ENCODE results near the gene G6PC1.
"Not testable (repeated sequence)": the region's sequence is repeated elsewhere in the genome, so short reads cannot be mapped to it uniquely, and the experiment has no call there.

G6PC1 gene

DNA sequence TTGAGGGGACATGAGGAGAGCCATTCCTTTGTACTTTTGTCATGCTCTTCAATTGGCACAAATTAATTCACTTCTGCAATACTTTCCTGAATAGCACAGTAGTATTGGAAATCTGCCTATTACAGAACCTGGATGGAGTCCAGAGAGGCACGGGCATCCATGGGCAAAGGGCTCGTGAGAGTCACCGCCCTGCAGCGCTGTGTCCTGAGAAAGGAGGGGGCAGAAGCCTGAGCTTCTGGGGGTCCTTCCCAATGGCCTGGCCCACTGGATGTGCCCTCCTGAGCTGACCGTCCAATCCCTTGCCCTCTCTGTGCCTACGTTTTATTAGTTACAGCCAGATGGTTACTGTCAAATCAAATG is 3.5 kb downstream of the G6PC1 start:
- TF ChIP-seq, protein P1, sequence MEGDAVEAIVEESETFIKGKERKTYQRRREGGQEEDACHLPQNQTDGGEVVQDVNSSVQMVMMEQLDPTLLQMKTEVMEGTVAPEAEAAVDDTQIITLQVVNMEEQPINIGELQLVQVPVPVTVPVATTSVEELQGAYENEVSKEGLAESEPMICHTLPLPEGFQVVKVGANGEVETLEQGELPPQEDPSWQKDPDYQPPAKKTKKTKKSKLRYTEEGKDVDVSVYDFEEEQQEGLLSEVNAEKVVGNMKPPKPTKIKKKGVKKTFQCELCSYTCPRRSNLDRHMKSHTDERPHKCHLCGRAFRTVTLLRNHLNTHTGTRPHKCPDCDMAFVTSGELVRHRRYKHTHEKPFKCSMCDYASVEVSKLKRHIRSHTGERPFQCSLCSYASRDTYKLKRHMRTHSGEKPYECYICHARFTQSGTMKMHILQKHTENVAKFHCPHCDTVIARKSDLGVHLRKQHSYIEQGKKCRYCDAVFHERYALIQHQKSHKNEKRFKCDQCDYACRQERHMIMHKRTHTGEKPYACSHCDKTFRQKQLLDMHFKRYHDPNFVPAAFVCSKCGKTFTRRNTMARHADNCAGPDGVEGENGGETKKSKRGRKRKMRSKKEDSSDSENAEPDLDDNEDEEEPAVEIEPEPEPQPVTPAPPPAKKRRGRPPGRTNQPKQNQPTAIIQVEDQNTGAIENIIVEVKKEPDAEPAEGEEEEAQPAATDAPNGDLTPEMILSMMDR (conservative IDR thresholded peaks at IDR 0.05): no peak
- no peak overlapping the region for H3K27ac ChIP-seq

DNA sequence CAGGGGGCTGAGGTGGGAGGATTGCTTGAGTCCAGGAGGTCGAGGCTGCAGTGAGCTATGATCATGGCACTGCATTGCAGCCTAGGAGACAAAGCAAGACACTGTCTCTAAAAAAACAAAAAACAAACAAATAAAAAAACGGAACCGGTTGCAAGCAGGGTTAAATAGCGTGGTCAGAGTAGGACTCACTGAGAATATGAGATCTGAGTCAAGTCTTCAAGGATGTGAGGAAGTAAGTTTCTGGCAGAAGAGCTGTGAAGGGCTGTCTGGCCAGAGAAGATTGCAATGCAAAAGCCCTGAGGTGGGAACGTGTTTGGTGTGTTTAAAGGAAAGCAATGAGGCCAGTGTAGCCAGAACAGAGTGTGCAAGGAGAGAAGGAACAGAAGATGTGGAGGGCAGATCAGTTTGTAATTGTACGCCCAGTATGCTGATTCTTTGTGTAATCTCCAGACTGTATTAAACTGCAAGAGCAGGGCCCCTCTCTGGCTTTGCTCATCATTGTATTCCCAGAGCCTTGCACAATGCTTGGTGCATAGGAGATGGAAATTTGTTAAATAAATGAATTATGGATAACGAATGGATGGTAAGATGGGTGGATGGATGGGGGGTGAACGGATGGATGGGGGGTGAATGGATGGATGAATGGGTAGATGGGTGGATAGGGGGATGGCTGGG is 6.3 kb downstream of the G6PC1 start:
- H3K27ac ChIP-seq: no peak overlapping the region
- TF ChIP-seq, protein P1 (conservative IDR thresholded peaks at IDR 0.05): no peak

DNA sequence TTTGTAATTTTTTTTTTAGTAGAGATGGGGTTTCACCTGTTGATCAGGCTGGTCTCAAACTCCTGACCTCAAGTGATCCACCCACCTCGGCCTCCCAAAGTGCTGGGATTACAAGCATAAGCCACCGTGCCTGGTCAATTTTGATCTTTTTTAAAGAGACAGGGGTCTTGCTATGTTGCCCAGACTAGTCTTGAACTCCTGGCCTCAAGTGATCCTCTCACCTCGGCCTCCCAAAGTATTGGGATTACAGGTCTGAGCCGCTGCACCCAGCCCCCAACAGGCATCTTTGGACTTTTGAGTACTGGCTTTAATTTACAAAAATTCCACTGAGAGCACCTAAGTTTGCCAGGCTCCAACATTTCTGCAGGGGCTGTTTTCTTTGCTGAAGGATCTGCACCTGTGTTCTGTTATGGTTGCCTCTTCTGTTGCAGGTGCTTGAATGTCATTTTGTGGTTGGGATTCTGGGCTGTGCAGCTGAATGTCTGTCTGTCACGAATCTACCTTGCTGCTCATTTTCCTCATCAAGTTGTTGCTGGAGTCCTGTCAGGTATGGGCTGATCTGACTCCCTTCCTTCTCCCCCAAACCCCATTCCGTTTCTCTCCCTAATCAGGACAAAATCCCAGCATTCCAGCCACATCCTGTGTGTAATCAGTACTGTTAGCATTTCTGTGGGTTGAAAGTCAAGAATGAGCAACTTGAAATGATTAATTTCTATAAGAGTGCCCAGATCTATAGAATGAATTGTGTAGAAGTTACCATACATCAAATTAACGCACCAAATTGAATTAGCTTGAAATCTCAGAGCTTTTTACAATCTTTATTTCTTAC is 8.5 kb downstream of the G6PC1 start:
- no peak overlapping the region for H3K27ac ChIP-seq
- TF ChIP-seq, protein P1 (conservative IDR thresholded peaks at IDR 0.05): no peak

DNA sequence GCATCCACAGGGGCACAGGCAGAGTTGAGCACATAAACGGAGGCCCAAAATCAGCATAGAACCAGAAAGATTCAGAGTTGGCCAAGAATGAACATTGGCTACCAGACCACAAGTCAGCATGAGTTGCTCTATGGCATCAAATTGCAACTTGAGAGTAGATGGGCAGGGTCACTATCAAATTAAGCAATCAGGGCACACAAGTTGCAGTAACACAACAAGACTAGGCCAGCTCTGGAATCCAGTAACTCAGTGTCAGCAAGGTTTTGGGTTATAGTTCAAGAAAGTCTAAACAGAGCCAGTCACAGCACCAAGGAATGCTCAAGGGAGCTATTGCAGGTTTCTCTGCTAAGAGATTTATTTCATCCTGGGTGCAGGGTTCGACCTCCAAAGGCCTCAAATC is 12.9 kb downstream of the G6PC1 start:
- H3K27ac ChIP-seq: no peak overlapping the region
- TF ChIP-seq, protein P1 (conservative IDR thresholded peaks at IDR 0.05): no peak

DNA sequence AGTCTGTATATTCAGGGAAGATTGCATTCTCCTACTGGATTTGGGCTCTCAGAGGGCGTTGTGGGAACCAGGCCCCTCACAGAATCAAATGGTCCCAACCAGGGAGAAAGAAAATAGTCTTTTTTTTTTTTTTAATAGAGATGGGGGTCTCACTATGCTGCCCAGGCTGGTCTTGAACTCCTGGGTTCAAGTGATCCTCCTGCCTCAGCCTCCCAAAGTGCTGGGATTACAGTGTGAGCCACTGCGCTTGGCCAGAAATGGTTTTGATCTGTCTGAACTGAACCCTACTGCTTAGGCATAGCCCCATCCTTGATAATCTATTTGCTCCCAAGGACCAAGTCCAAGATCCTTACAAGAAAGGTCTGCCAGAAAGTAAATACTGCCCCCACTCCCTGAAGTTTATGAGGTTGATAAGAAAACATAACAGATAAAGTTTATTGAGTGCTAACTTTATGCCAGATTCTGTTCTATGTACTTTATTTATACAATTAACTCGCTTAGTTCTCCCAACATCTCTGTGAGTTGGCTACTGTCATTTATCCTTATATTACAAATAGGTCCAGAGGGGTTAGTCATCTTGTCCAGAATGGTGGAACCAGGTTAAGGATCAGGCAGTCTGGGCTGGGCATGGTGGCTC is 13.5 kb downstream of the G6PC1 start:
- TF ChIP-seq, protein P1 (conservative IDR thresholded peaks at IDR 0.05): no peak
- H3K27ac ChIP-seq: no peak overlapping the region

DNA sequence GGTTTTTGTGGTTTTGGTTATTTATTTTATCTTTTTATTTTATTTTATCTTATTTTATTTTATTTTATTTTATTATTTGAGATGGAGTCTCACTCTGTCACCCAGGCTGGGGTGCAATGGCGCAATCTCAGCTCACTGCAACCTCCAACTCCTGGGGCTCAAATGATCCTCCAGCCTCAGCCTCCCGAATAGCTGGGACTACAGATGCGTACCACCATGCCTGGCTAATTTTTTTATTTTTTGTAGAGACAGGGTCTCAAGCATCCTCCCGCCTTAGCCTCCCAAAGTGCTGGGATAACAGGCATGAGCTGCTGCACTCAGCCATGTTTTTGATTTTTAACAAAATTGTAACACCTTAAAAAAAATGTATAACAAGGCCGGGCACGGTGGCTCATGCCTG is 14.7 kb downstream of the G6PC1 start:
- H3K27ac ChIP-seq: not testable (repeated sequence)

DNA sequence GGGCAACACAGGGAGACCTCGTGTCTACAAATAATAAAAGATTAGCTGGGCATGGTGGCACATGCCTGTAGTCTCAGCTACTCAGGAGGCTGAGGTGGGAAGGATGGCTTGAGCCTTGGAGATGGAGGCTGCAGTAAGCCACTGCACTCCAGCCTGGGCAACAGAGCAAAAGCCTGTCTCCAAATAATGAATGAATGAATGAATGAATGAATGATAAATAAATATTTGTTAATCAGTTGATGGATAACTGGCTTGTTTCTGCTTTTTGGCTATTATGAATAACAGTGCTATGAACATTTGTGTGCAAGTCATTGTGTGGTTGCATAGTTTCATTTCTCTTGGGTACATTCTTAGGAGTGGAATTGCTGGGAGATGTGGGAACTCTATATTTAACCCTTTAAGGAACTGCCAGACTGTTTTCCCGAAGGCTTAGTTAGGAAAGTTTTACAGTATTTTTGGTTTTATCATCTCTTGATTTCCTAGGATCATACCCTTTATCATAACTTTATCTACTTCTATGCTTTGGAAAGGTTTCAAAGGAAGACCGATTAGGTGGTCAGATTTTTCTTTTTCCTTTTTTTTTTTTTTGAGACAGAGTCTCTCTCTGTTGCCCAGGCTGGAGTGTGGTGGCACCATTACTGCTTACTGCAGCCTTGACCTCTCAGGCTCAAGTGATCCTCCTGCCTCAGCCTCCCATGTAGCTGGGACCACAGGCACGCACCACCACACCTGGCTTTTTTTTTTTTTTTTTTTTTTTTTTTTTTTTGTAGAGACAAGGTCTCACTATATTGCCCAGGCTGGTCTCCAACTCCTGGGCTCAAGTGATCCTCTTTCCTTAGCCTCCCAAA is 16.0 kb downstream of the G6PC1 start:
- H3K27ac ChIP-seq: not testable (repeated sequence)

DNA sequence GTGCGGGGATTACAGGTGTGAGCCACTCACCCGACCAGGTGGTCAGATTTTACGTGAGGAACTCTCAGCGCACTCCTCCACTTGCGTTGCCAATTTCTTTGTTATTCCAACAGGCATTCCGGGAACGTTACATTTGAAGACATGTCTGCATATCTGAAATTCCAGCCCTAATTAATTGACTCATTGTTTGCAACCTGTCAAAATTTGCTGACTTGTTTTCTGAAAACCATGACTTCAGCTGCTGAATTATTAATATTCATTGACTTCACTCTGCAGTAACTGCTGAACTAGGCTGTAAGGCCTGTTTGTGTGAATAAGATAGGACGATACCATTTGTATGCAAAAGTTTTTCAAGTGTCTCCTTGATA is 16.6 kb downstream of the G6PC1 start:
- TF ChIP-seq, protein P1 (conservative IDR thresholded peaks at IDR 0.05): no peak
- no peak overlapping the region; the same call in 1 of the 2 replicates for H3K27ac ChIP-seq

Data from VCaP (cell line).